Measurements from ENCODE around the gene SNX6.
"Not testable (repeated sequence)": the region's sequence is repeated elsewhere in the genome, so short reads cannot be mapped to it uniquely, and the experiment has no call there.

Gene SNX6

GRCh38 chr14:34643361-34643760, 13.4 kb upstream of the SNX6 start:
- in situ Hi-C loops (cut with HindIII; ENCODE audit: low pct_ligation_motif_present, low pct_unique_long_range_greater_than_20kb, low sequenced_read_pairs) = no loop called here
- DNase-seq = no peak

GRCh38 chr14:34642595-34642994, 12.6 kb upstream of the SNX6 start:
- DNase-seq = no peak
- in situ Hi-C loops (cut with HindIII; ENCODE audit: low pct_ligation_motif_present, low pct_unique_long_range_greater_than_20kb, low sequenced_read_pairs) = no loop called here

GRCh38 chr14:34640826-34641225, 10.9 kb upstream of the SNX6 start:
- DNase-seq = no peak
- in situ Hi-C loops (cut with HindIII; ENCODE audit: low pct_ligation_motif_present, low pct_unique_long_range_greater_than_20kb, low sequenced_read_pairs) = no loop called here

- in situ Hi-C loops (cut with HindIII; ENCODE audit: low pct_ligation_motif_present, low pct_unique_long_range_greater_than_20kb, low sequenced_read_pairs); DNase-seq: not testable (repeated sequence)
Measured at GRCh38 chr14:34634360-34634771, 4.4 kb upstream of the SNX6 start.

GRCh38 chr14:34633742-34634141, 3.8 kb upstream of the SNX6 start:
- no peak for DNase-seq

GRCh38 chr14:34632411-34632978, 2.5 kb upstream of the SNX6 start:
- no peak for DNase-seq
- in situ Hi-C loops (cut with HindIII; ENCODE audit: low pct_ligation_motif_present, low pct_unique_long_range_greater_than_20kb, low sequenced_read_pairs) = no loop called here

More at GRCh38 chr14:34633742-34634141, 3.8 kb upstream of the SNX6 start:
- in situ Hi-C loops (cut with HindIII; ENCODE audit: low pct_ligation_motif_present, low pct_unique_long_range_greater_than_20kb, low sequenced_read_pairs) = no loop called here

GRCh38 chr14:34629344-34629656, 648 bp downstream of the SNX6 start:
- in situ Hi-C loops (cut with HindIII; ENCODE audit: low pct_ligation_motif_present, low pct_unique_long_range_greater_than_20kb, low sequenced_read_pairs) = no loop called here
- DNase-seq = no peak

- DNase-seq = peak; percentile 14
- in situ Hi-C loops (cut with HindIII; ENCODE audit: low pct_ligation_motif_present, low pct_unique_long_range_greater_than_20kb, low sequenced_read_pairs) = no loop called here
Measured at GRCh38 chr14:34628681-34629135, 1.2 kb downstream of the SNX6 start.

- in situ Hi-C loops (cut with HindIII; ENCODE audit: low pct_ligation_motif_present, low pct_unique_long_range_greater_than_20kb, low sequenced_read_pairs) = no loop called here
- DNase-seq = no peak
Measured at GRCh38 chr14:34623506-34623905, 6.4 kb downstream of the SNX6 start.

- in situ Hi-C loops (cut with HindIII; ENCODE audit: low pct_ligation_motif_present, low pct_unique_long_range_greater_than_20kb, low sequenced_read_pairs) = no loop called here
- no peak for DNase-seq
Measured at GRCh38 chr14:34620839-34621238, 9.1 kb downstream of the SNX6 start.

- DNase-seq = no peak
- in situ Hi-C loops (cut with HindIII; ENCODE audit: low pct_ligation_motif_present, low pct_unique_long_range_greater_than_20kb, low sequenced_read_pairs) = no loop called here
Measured at GRCh38 chr14:34620115-34620514, 9.8 kb downstream of the SNX6 start.

- DNase-seq = no peak
- in situ Hi-C loops (cut with HindIII; ENCODE audit: low pct_ligation_motif_present, low pct_unique_long_range_greater_than_20kb, low sequenced_read_pairs) = no loop called here
Measured at GRCh38 chr14:34619471-34619870, 10.5 kb downstream of the SNX6 start.

- DNase-seq = no peak
- in situ Hi-C loops (cut with HindIII; ENCODE audit: low pct_ligation_motif_present, low pct_unique_long_range_greater_than_20kb, low sequenced_read_pairs) = no loop called here
Measured at GRCh38 chr14:34616360-34616759, 13.6 kb downstream of the SNX6 start.

GRCh38 chr14:34615507-34615906, 14.4 kb downstream of the SNX6 start:
- no peak for DNase-seq
- in situ Hi-C loops (cut with HindIII; ENCODE audit: low pct_ligation_motif_present, low pct_unique_long_range_greater_than_20kb, low sequenced_read_pairs) = no loop called here

GRCh38 chr14:34614638-34615037, 15.3 kb downstream of the SNX6 start:
- no peak for DNase-seq
- in situ Hi-C loops (cut with HindIII; ENCODE audit: low pct_ligation_motif_present, low pct_unique_long_range_greater_than_20kb, low sequenced_read_pairs) = no loop called here

- in situ Hi-C loops (cut with HindIII; ENCODE audit: low pct_ligation_motif_present, low pct_unique_long_range_greater_than_20kb, low sequenced_read_pairs) = no loop called here
Measured at GRCh38 chr14:34610101-34610500, 19.8 kb downstream of the SNX6 start.

GRCh38 chr14:34605461-34605860, 24.5 kb downstream of the SNX6 start:
- DNase-seq = no peak
- in situ Hi-C loops (cut with HindIII; ENCODE audit: low pct_ligation_motif_present, low pct_unique_long_range_greater_than_20kb, low sequenced_read_pairs) = no loop called here

More at GRCh38 chr14:34610101-34610500, 19.8 kb downstream of the SNX6 start:
- no peak for DNase-seq

GRCh38 chr14:34604995-34605394, 25.0 kb downstream of the SNX6 start:
- DNase-seq = no peak
- in situ Hi-C loops (cut with HindIII; ENCODE audit: low pct_ligation_motif_present, low pct_unique_long_range_greater_than_20kb, low sequenced_read_pairs) = no loop called here

- in situ Hi-C loops (cut with HindIII; ENCODE audit: low pct_ligation_motif_present, low pct_unique_long_range_greater_than_20kb, low sequenced_read_pairs) = no loop called here
- DNase-seq = no peak
Measured at GRCh38 chr14:34596891-34597290, 33.1 kb downstream of the SNX6 start.

GRCh38 chr14:34593740-34594375, 36.1 kb downstream of the SNX6 start:
- in situ Hi-C loops (cut with HindIII; ENCODE audit: low pct_ligation_motif_present, low pct_unique_long_range_greater_than_20kb, low sequenced_read_pairs) = no loop called here
- DNase-seq = no peak
